GM18868 (cell line): ENCODE measurements around the gene CD84.
"Not testable (repeated sequence)": the region's sequence is repeated elsewhere in the genome, so short reads cannot be mapped to it uniquely, and the experiment has no call there.

ENCODE experiments used
- ATAC-seq: cut with Tn5 transposase; IDR thresholded peaks from one replicate; pipeline ENCODE4 v1.9.1; 2021; ENCODE audit warnings: mild to moderate bottlenecking, moderate library complexity; ENCODE audit not compliant: unreplicated experiment

Gene CD84

GRCh38 chr1:160519642-160520435, 59.5 kb downstream of the CD84 start:
- peak; percentile 68 for ATAC-seq

GRCh38 chr1:160517519-160517918, 61.8 kb downstream of the CD84 start:
- ATAC-seq = not testable (repeated sequence)

- ATAC-seq = not testable (repeated sequence)
Observed at GRCh38 chr1:160515908-160516307, 63.4 kb downstream of the CD84 start.

- ATAC-seq = no peak
Observed at GRCh38 chr1:160504651-160505050, 74.6 kb downstream of the CD84 start.

- ATAC-seq = no peak
Observed at GRCh38 chr1:160503087-160503486, 76.2 kb downstream of the CD84 start.

GRCh38 chr1:160500321-160500990, 78.8 kb downstream of the CD84 start:
- ATAC-seq = no peak

GRCh38 chr1:160499631-160500030, 79.7 kb downstream of the CD84 start:
- no peak for ATAC-seq

- ATAC-seq = not testable (repeated sequence)
Observed at GRCh38 chr1:160498301-160499065, 80.8 kb downstream of the CD84 start.

GRCh38 chr1:160496334-160496733, 83.0 kb downstream of the CD84 start:
- no peak for ATAC-seq

- no peak for ATAC-seq
Observed at GRCh38 chr1:160494620-160495019, 84.7 kb downstream of the CD84 start.

- no peak for ATAC-seq
Observed at GRCh38 chr1:160492617-160493016, 86.7 kb downstream of the CD84 start.

- ATAC-seq = no peak
Observed at GRCh38 chr1:160491981-160492380, 87.3 kb downstream of the CD84 start.
